Measurements from ENCODE around the gene JAZF1. TPM values are rescaled to one million over a fixed set of nuclear protein-coding genes. Genes with fewer than 3 reads are reported as not detected.
A peak's percentile ranks its signal among the peaks of the same experiment; 100 is the strongest.

The JAZF1 gene
- total RNA-seq, 1 donor from 2014 or later: 33.8 TPM

- Mint-ChIP-seq H3K4me1 (ENCODE audit: low read depth) (peaks cover 35% of the 10 kb centered on the region), H3K36me3 (ENCODE audit: low read depth) (peaks cover 4% of the 10 kb centered on the region), H3K4me3 (ENCODE audit: unreplicated experiment) (no peak overlapping the region), H3K27ac (ENCODE audit: unreplicated experiment) (peak overlapping the region; percentile 84), H3K27me3 (ENCODE audit: low read depth) (no peaks in the 10 kb centered on the region), H3K9me3 (ENCODE audit: low read depth) (peaks cover 3% of the 10 kb centered on the region)
- no peak for TF ChIP-seq CTCF (IDR thresholded peaks at IDR 0.05)
- no peak for DNase-seq (ENCODE audit: low spot score)
These were observed 125.9 kb downstream of the JAZF1 start for GRCh38 chr7:28054531-28055160.

- DNase-seq (ENCODE audit: low spot score): no peak
- H3K36me3 Mint-ChIP-seq (ENCODE audit: low read depth): peaks cover 1% of the 10 kb centered on the region
- no peaks in the 10 kb centered on the region for H3K9me3 Mint-ChIP-seq (ENCODE audit: low read depth)
- H3K4me3 Mint-ChIP-seq (ENCODE audit: unreplicated experiment): no peak overlapping the region
- H3K27me3 Mint-ChIP-seq (ENCODE audit: low read depth): no peaks in the 10 kb centered on the region
- H3K27ac Mint-ChIP-seq (ENCODE audit: unreplicated experiment): no peak overlapping the region
- H3K4me1 Mint-ChIP-seq (ENCODE audit: low read depth): peaks cover 35% of the 10 kb centered on the region
- TF ChIP-seq CTCF (IDR thresholded peaks at IDR 0.05): no peak
These were observed 127.7 kb downstream of the JAZF1 start for GRCh38 chr7:28052933-28053332.

GRCh38 chr7:28048694-28049093 is 131.9 kb downstream of the JAZF1 start:
- H3K36me3 Mint-ChIP-seq (ENCODE audit: low read depth): no peaks in the 10 kb centered on the region
- H3K4me1 Mint-ChIP-seq (ENCODE audit: low read depth): peaks cover 10% of the 10 kb centered on the region
- H3K27me3 Mint-ChIP-seq (ENCODE audit: low read depth): no peaks in the 10 kb centered on the region
- DNase-seq (ENCODE audit: low spot score): no peak
- no peak overlapping the region for H3K4me3 Mint-ChIP-seq (ENCODE audit: unreplicated experiment)
- no peak for TF ChIP-seq CTCF (IDR thresholded peaks at IDR 0.05)
- H3K27ac Mint-ChIP-seq (ENCODE audit: unreplicated experiment): no peak overlapping the region
- no peaks in the 10 kb centered on the region for H3K9me3 Mint-ChIP-seq (ENCODE audit: low read depth)

GRCh38 chr7:28046035-28046434 is 134.6 kb downstream of the JAZF1 start:
- H3K9me3 Mint-ChIP-seq (ENCODE audit: low read depth): peaks cover 5% of the 10 kb centered on the region
- TF ChIP-seq CTCF (IDR thresholded peaks at IDR 0.05): no peak
- H3K27ac Mint-ChIP-seq (ENCODE audit: unreplicated experiment): no peak overlapping the region
- no peak for DNase-seq (ENCODE audit: low spot score)
- H3K4me1 Mint-ChIP-seq (ENCODE audit: low read depth): peaks cover 14% of the 10 kb centered on the region
- H3K27me3 Mint-ChIP-seq (ENCODE audit: low read depth): no peaks in the 10 kb centered on the region
- H3K36me3 Mint-ChIP-seq (ENCODE audit: low read depth): peaks cover 1% of the 10 kb centered on the region
- no peak overlapping the region for H3K4me3 Mint-ChIP-seq (ENCODE audit: unreplicated experiment)

- Mint-ChIP-seq H3K36me3 (ENCODE audit: low read depth) (peaks cover 1% of the 10 kb centered on the region), H3K4me1 (ENCODE audit: low read depth) (peaks cover 18% of the 10 kb centered on the region), H3K9me3 (ENCODE audit: low read depth) (peaks cover 5% of the 10 kb centered on the region), H3K27me3 (ENCODE audit: low read depth) (no peaks in the 10 kb centered on the region), H3K27ac (ENCODE audit: unreplicated experiment) (no peak overlapping the region), H3K4me3 (ENCODE audit: unreplicated experiment) (no peak overlapping the region)
- no peak for DNase-seq (ENCODE audit: low spot score)
- TF ChIP-seq CTCF (IDR thresholded peaks at IDR 0.05): no peak
These were observed 135.0 kb downstream of the JAZF1 start for GRCh38 chr7:28045592-28045991.

All from chondrocyte (in vitro differentiated cells).